K562 (cell line): ENCODE measurements around the gene DLGAP1. TPM values are rescaled to one million over a fixed set of nuclear protein-coding genes. Genes with fewer than 3 reads are reported as not detected.

Experiments
- ATAC-seq: fragments of 200-7000 bp; cut with Tn5 transposase; 3 replicates; pipeline ENCODE4 v1.9.1; 2020; ENCODE audit warnings: moderate library complexity
- BruUV-seq: library from RNA; stranded (reverse); fragments of 400-500 nt; replicated peaks from 2 replicates; lab custom pipeline; 2021; lab: Mats Ljungman, UMichigan
- CTCF ChIA-PET: fragments of 300-600 bp; formaldehyde crosslinking; extraction: SDS; loops from one replicate; lab custom pipeline; 2021; ENCODE audit warnings: low intra/inter-chr PET ratio; lab: Yijun Ruan, JAX
- POLR2A ChIA-PET: fragments of 300-600, 350-650 bp; sonication (Branson Sonifier 250); formaldehyde crosslinking; extraction: SDS; loops from one replicate; lab custom pipeline; 2021; ENCODE audit warnings: antibody characterized with exemption, inconsistent platforms; lab: Yijun Ruan, JAX
- DNase-seq, 4 experiments: peaks; one replicate each; pipeline versions ENCODE4 v3.0.0 to v3.0.0-alpha.2; 2011 to 2018; ENCODE audit warnings: low spot score in 3 of 4, mixed read lengths in 3 of 4; ENCODE audit errors: extremely low read depth in 1 of 4
- FAIRE-seq: peaks from 2 replicates; lab custom pipeline; 2011; peaks lifted over from hg19 to GRCh38; lab: Jason Lieb, UNC
- H2AFZ ChIP-seq: 2 replicates; pipeline ENCODE4 v1.6.0; 2011; ENCODE audit warnings: low read depth, low read length, control low read depth, inconsistent platforms
- H3K27ac ChIP-seq: fragments of 200-600 bp; 3 replicates; pipeline ENCODE4 v1.8.0; 2011; ENCODE audit warnings: low read depth, mild to moderate bottlenecking, control low read depth, inconsistent platforms, low read length, moderate library complexity, mixed read lengths; ENCODE audit errors: extremely low read depth
- H3K27me3 ChIP-seq, 2 experiments: fragments of 300-600 bp in 1 of 2; 2 replicates in 1 of 2; 3 replicates in 1 of 2; pipeline versions ENCODE4 v1.6.0 to v1.8.0; 2011; ENCODE audit warnings: inconsistent platforms in 2 of 2, low read length in 2 of 2, mild to moderate bottlenecking in 1 of 2, mixed read lengths in 1 of 2, moderate library complexity in 1 of 2; ENCODE audit not compliant: control insufficient read depth in 2 of 2, insufficient read depth in 2 of 2
- H3K36me3 ChIP-seq: fragments of 300-600 bp; 3 replicates; pipeline ENCODE4 v1.8.0; 2011; ENCODE audit warnings: mild to moderate bottlenecking, low read length, inconsistent platforms; ENCODE audit not compliant: control insufficient read depth, insufficient read depth
- H3K4me1 ChIP-seq, 2 experiments: fragments of 200-600 bp in 1 of 2; replicated peaks in 1 of 2; 2 replicates in 1 of 2; 3 replicates in 1 of 2; pipeline versions ENCODE4 v1.5.1 to v1.8.0; 2011; ENCODE audit warnings: inconsistent platforms in 2 of 2, low read length in 2 of 2, mild to moderate bottlenecking in 1 of 2, mixed read lengths in 1 of 2, moderate library complexity in 1 of 2; ENCODE audit not compliant: control insufficient read depth in 2 of 2, insufficient read depth in 2 of 2
- H3K4me2 ChIP-seq: 2 replicates; pipeline ENCODE4 v1.6.1; 2011; ENCODE audit warnings: low read length, control low read depth, inconsistent platforms, mixed read lengths; ENCODE audit not compliant: insufficient read depth
- H3K4me3 ChIP-seq: fragments of 200-600 bp; sonication (generic), shearing (Covaris generic); 2 replicates; pipeline ENCODE4 v1.5.1; 2016; ENCODE audit warnings: control low read depth, inconsistent platforms
- H3K79me2 ChIP-seq: fragments of 200-600 bp; 3 replicates; pipeline ENCODE4 v1.8.0; 2011; ENCODE audit warnings: low read length, inconsistent platforms; ENCODE audit not compliant: control insufficient read depth, insufficient read depth
- H3K9ac ChIP-seq, 2 experiments: 2 replicates each; pipeline versions ENCODE4 v1.6.0 to v1.6.1; 2011; ENCODE audit warnings: low read depth in 2 of 2, low read length in 2 of 2, control low read depth in 1 of 2, inconsistent platforms in 1 of 2, mild to moderate bottlenecking in 1 of 2, mixed read lengths in 1 of 2; ENCODE audit not compliant: insufficient read depth in 1 of 2
- H3K9me1 ChIP-seq: one replicate; pipeline ENCODE4 v1.6.0; 2011; ENCODE audit warnings: inconsistent platforms, mild to moderate bottlenecking, low read length, moderate library complexity; ENCODE audit not compliant: control insufficient read depth, insufficient read depth
- H3K9me3 ChIP-seq: replicated peaks from 2 replicates; pipeline ENCODE4 v1.5.1; 2011; ENCODE audit warnings: low read depth, low read length, inconsistent platforms; ENCODE audit not compliant: control insufficient read depth, insufficient read depth
- H4K20me1 ChIP-seq: replicated peaks from 2 replicates; pipeline ENCODE4 v1.6.1; 2011; ENCODE audit warnings: low read length, inconsistent platforms, mixed read lengths; ENCODE audit not compliant: control insufficient read depth, insufficient read depth
- C11orf30 ChIP-seq: fragments of 450-650 bp; IDR thresholded peaks from 2 replicates; pipeline ENCODE4 v1.6.1; 2016; ENCODE audit warnings: low read depth, mild to moderate bottlenecking
- COPS2 ChIP-seq: fragments of 450-650 bp; conservative IDR thresholded peaks from 2 replicates; pipeline ENCODE4 v1.6.1; 2016; ENCODE audit warnings: mild to moderate bottlenecking, moderate library complexity
- DACH1 ChIP-seq: fragments of 450-650 bp; IDR thresholded peaks from 2 replicates; pipeline ENCODE4 v1.6.1; 2018; ENCODE audit not compliant: partially characterized antibody
- FOXK1 ChIP-seq: sonication (generic); formaldehyde crosslinking; IDR thresholded peaks from 2 replicates; pipeline ENCODE4 v1.8.0; 2022; ENCODE audit warnings: missing genetic modification reagents, mild to moderate bottlenecking, borderline replicate concordance
- GATA2 ChIP-seq: sonication (generic); formaldehyde crosslinking; IDR thresholded peaks from 2 replicates; pipeline ENCODE4 v1.4.0; 2020; ENCODE audit warnings: mild to moderate bottlenecking, missing genetic modification reagents
- HDGF ChIP-seq: fragments of 450-650 bp; IDR thresholded peaks from 2 replicates; pipeline ENCODE4 v1.6.1; 2016
- POLR2AphosphoS2 ChIP-seq: IDR thresholded peaks from 2 replicates; pipeline ENCODE4 v1.6.1; 2012; ENCODE audit warnings: low read length, improper control_type of control experiment
- SMARCE1 ChIP-seq: fragments of 450-650 bp; IDR thresholded peaks from 2 replicates; pipeline ENCODE4 v1.7.1; 2016; ENCODE audit warnings: mild to moderate bottlenecking
- SNRNP70 ChIP-seq: fragments of 200-400 bp; formaldehyde crosslinking; optimal IDR thresholded peaks from 2 replicates; pipeline ENCODE3; 2017; ENCODE audit warnings: low read depth, low read length
- ZNF282 ChIP-seq: sonication (generic); formaldehyde crosslinking; IDR thresholded peaks from 2 replicates; pipeline ENCODE4 v1.8.1; 2023; ENCODE audit warnings: missing genetic modification reagents
- ZNF766 ChIP-seq: fragments of 200-800 bp; sonication (Bioruptor generic); conservative IDR thresholded peaks from 2 replicates; pipeline ENCODE4 v1.6.1; 2016; ENCODE audit warnings: missing genetic modification characterization, missing compliant biosample characterization
- WGBS: fragments of 100-300 bp; shearing (Covaris generic); methylation state at CpG from one replicate; pipeline ENCODE4 v1.1.6; 2016; ENCODE audit warnings: low coverage, mixed read lengths; ENCODE audit not compliant: insufficient coverage; ENCODE audit errors: missing lambda C conversion rate; 5-methylcytosine and 5-hydroxymethylcytosine counted together
- in situ Hi-C: fragments of 300-500 bp; cut with MboI; formaldehyde crosslinking; loops from 4 replicates; pipeline ENCODE4 v1.15.0; 2018; ENCODE audit warnings: inconsistent platforms, mixed read lengths
- intact Hi-C: fragments of 100-400 bp; cut with micrococcal nuclease; formaldehyde crosslinking; loops from 2 replicates; pipeline ENCODE4 v1.14.2; 2022
- polyA plus RNA-seq, 8 experiments: library from polyadenylated mRNA; depleted of rRNA in 4 of 8; stranded (reverse) in 5 of 8; unstranded in 3 of 8; fragments of >200 nt; fragmentation: Nextera tagmentation in 2 of 8; fragmentation: Illumina TruSeq in 1 of 8; extraction: Ambion mirVana in 2 of 8; extraction: Trizol in 1 of 8; gene quantifications; 2 replicates each; pipeline versions ENCODE4 v1.2.1 to v1.2.3, GENCODE V29; 2011 to 2014; ENCODE audit warnings: inconsistent platforms in 1 of 8, missing spikeins in 1 of 8
- total RNA-seq, 7 experiments: library from RNA; depleted of rRNA in 6 of 7; stranded (reverse); fragments of >200 nt in 6 of 7; fragmentation: Illumina TruSeq in 2 of 7; extraction: Trizol in 2 of 7; gene quantifications; 2 replicates each; pipeline versions ENCODE4 v1.2.1 to v1.2.3, GENCODE V29; 2011 to 2021; ENCODE audit warnings: low replicate concordance in 1 of 7

Gene DLGAP1
- total and polyA plus RNA-seq, 9 of the 15 experiments (the other 6 are each of a cell fraction or from before 2014, with no cell fraction given) = 0.04 to 0.22 (median 0.08) TPM

DNA sequence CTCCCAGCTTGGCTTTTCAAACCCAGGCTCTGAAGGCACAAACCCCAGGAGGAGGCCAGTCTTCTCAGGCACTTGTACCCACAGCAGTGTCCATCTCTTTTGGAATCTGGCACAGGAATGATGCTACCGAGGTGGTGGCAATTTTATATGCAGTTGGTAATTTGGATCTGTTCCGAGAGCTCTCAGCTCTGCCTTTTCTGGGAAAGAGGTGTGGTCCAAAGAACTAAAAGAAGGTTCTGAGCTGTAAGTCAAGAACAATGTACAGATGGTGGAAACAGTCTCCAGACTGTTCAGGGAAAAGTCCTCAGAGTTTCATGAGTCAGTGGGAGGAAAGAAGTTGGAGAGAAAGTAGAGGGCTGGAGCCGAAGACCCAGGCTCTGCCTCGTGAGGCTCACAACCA, 651.8 kb downstream of the DLGAP1 start:
- intact Hi-C loops = no loop called here
- no peaks in the 10 kb centered on the region for H3K9me1 ChIP-seq
- 1% methylated on average over 4 of the region's 4 CpGs for WGBS
- in situ Hi-C loops = no loop called here
- H3K9ac ChIP-seq = no peak overlapping the region
- no peak overlapping the region for H3K4me3 ChIP-seq
- no peaks in the 10 kb centered on the region for H4K20me1 ChIP-seq
- ChIA-PET CTCF (no interaction called here), POLR2A (interaction anchor here (1.3 to 1.6 kb wide), 3 partner anchors 10 to 32 kb away, joined by 4 to 6 read pairs (median 4); no protein-coding TSS in a partner anchor)
- H3K27ac ChIP-seq = no peak overlapping the region
- no peaks in the 10 kb centered on the region for H3K9me3 ChIP-seq
- TF ChIP-seq FOXK1 (CRISPR knock-in tag) (no peak), DACH1 (no peak), GATA2 (CRISPR knock-in tag) (no peak), ZNF282 (no peak), SMARCE1 (no peak), POLR2AphosphoS2 (no peak), HDGF (no peak), COPS2 (no peak), ZNF766 (no peak), C11orf30 (no peak), SNRNP70 (no peak)
- ATAC-seq (no peak), FAIRE-seq (no peak), DNase-seq (no peak)
- BruUV-seq = no TSS peak
- H3K36me3 ChIP-seq = no peaks in the 10 kb centered on the region
- H3K4me2 ChIP-seq = no peak overlapping the region
- H3K27me3 ChIP-seq = peaks cover 11 to 26% of the 10 kb centered on the region in 2 experiments
- no peaks in the 10 kb centered on the region for H3K79me2 ChIP-seq
- H2AFZ ChIP-seq = no peak overlapping the region
- no peaks in the 10 kb centered on the region for H3K4me1 ChIP-seq
